ENCODE results near the gene MAB21L3.

The MAB21L3 gene

GRCh38 chr1:116165572-116165971 lies 54.4 kb downstream of the MAB21L3 start:
- no peak for DNase-seq (ENCODE audit: low read depth in 2 of 2)

GRCh38 chr1:116166011-116166571 lies 54.9 kb downstream of the MAB21L3 start:
- no peak for DNase-seq (ENCODE audit: low read depth in 2 of 2)

- no peak for DNase-seq (ENCODE audit: low read depth in 2 of 2)
Observed at GRCh38 chr1:116166655-116167054, 55.5 kb downstream of the MAB21L3 start.

- DNase-seq (ENCODE audit: low read depth in 2 of 2) = no peak
Observed at GRCh38 chr1:116167625-116168276, 56.6 kb downstream of the MAB21L3 start.

GRCh38 chr1:116168277-116169032 lies 57.3 kb downstream of the MAB21L3 start:
- DNase-seq (ENCODE audit: low read depth in 2 of 2) = peak; percentile 76 to 85

GRCh38 chr1:116169898-116170297 lies 58.7 kb downstream of the MAB21L3 start:
- no peak for DNase-seq (ENCODE audit: low read depth in 2 of 2)

GRCh38 chr1:116170721-116171589 lies 59.8 kb downstream of the MAB21L3 start:
- no peak for DNase-seq (ENCODE audit: low read depth in 2 of 2)

- DNase-seq (ENCODE audit: low read depth in 2 of 2) = no peak
Observed at GRCh38 chr1:116172666-116173065, 61.5 kb downstream of the MAB21L3 start.

GRCh38 chr1:116175611-116176010 lies 64.4 kb downstream of the MAB21L3 start:
- DNase-seq (ENCODE audit: low read depth in 2 of 2) = no peak

GRCh38 chr1:116176306-116176789 lies 65.1 kb downstream of the MAB21L3 start:
- DNase-seq (ENCODE audit: low read depth in 2 of 2) = no peak

GRCh38 chr1:116177861-116178260 lies 66.7 kb downstream of the MAB21L3 start:
- DNase-seq (ENCODE audit: low read depth in 2 of 2) = no peak

GRCh38 chr1:116178837-116179236 lies 67.6 kb downstream of the MAB21L3 start:
- DNase-seq (ENCODE audit: low read depth in 2 of 2) = no peak

- DNase-seq (ENCODE audit: low read depth in 2 of 2) = no peak
Observed at GRCh38 chr1:116179419-116179818, 68.2 kb downstream of the MAB21L3 start.

- DNase-seq (ENCODE audit: low read depth in 2 of 2) = no peak
Observed at GRCh38 chr1:116179964-116180363, 68.8 kb downstream of the MAB21L3 start.

- DNase-seq (ENCODE audit: low read depth in 2 of 2) = no peak
Observed at GRCh38 chr1:116182019-116182714, 71.0 kb downstream of the MAB21L3 start.
